ENCODE results near the gene GLT1D1.

DNA sequence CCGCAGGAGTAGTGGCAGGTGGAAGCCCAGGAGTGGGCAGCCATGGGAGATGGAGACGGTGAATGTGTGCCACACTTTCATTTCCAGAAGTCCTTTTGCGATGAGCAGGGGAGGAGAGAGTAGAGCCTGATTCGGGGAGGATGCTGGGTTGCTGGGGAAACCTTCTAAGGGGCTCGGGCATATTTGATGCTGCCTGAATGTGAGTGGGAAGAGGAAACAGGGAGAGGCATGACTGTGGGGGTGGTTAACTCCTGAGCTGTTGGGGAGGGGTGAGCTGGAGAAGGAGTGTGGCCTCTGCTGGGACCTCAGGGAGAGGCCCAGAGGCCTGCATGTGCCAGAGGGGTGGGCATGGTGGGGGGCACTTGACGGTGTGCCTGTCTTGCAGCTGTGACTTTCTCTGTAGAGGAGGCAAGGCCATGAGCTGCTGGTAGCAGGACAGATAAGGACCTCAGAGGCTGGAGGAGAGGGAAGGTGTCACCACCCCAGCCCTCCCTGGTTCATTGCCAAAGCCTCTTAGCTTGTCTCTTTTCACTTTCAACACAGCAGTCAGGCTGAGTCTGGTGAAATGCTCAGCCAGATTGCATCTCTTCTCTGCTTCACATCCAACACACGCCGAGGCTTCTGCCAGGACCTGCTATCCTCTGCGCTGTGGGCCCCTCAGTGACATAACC lies 11.4 kb downstream of the GLT1D1 start:
- TF ChIP-seq, protein P1, sequence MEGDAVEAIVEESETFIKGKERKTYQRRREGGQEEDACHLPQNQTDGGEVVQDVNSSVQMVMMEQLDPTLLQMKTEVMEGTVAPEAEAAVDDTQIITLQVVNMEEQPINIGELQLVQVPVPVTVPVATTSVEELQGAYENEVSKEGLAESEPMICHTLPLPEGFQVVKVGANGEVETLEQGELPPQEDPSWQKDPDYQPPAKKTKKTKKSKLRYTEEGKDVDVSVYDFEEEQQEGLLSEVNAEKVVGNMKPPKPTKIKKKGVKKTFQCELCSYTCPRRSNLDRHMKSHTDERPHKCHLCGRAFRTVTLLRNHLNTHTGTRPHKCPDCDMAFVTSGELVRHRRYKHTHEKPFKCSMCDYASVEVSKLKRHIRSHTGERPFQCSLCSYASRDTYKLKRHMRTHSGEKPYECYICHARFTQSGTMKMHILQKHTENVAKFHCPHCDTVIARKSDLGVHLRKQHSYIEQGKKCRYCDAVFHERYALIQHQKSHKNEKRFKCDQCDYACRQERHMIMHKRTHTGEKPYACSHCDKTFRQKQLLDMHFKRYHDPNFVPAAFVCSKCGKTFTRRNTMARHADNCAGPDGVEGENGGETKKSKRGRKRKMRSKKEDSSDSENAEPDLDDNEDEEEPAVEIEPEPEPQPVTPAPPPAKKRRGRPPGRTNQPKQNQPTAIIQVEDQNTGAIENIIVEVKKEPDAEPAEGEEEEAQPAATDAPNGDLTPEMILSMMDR (IDR thresholded peaks at IDR 0.05): no peak
- TF ChIP-seq EP300 (IDR thresholded peaks at IDR 0.05; ENCODE audit: low read depth): no peak
- TF ChIP-seq POLR2A (IDR thresholded peaks at IDR 0.05): no peak

Data from transverse colon (tissue), 3 donors.